ENCODE data around the gene RHCE. TPM values are rescaled to one million over a fixed set of nuclear protein-coding genes. Genes with fewer than 3 reads are reported as not detected.

The RHCE gene
- total and polyA plus RNA-seq, 9 of the 15 experiments (the other 6 are each of a cell fraction or from before 2014, with no cell fraction given), result 5.4 to 31.5 (median 12.6) TPM

GRCh38 chr1:25338188-25338981 is 82.2 kb downstream of the RHCE start, which contains the start of gene TMEM50A (continued):
- TF ChIP-seq STAT6 (CRISPR knock-in tag; IDR thresholded peaks at IDR 0.05) (no peak), GATA2 (CRISPR knock-in tag; IDR thresholded peaks at IDR 0.05) (no peak), TBP (optimal IDR thresholded peaks at IDR 0.05; ENCODE audit: low read depth, low read length) (peak; percentile 33), ILF3 (IDR thresholded peaks at IDR 0.05; ENCODE audit: borderline replicate concordance) (no peak), ZBTB26 (CRISPR knock-in tag; IDR thresholded peaks at IDR 0.05) (no peak), DMBX1 (CRISPR knock-in tag; IDR thresholded peaks at IDR 0.05; ENCODE audit: borderline replicate concordance) (no peak), MCM7 (IDR thresholded peaks at IDR 0.05) (no peak), ELF4 (CRISPR knock-in tag; IDR thresholded peaks at IDR 0.05) (0 out of 2 replicates have a peak, but pooled peaks have one; percentile 12), MIER1 (IDR thresholded peaks at IDR 0.05; ENCODE audit: low read depth) (no peak), SMAD4 (CRISPR knock-in tag; conservative IDR thresholded peaks at IDR 0.05) (peak; percentile 96), SRSF9 (IDR thresholded peaks at IDR 0.05; ENCODE audit: borderline replicate concordance, low read depth, low read length) (no peak), ATF7 (IDR thresholded peaks at IDR 0.05) (peak; percentile 77), GABPB1 (CRISPR knock-in tag; IDR thresholded peaks at IDR 0.05) (peak; percentile 81; the same call in 1 of the 2 replicates), GATAD2B (IDR thresholded peaks at IDR 0.05; ENCODE audit: borderline replicate concordance) (0 out of 2 replicates have a peak, but pooled peaks have one; percentile 12), HMG20A (CRISPR knock-in tag; conservative IDR thresholded peaks at IDR 0.05) (no peak), NRF1 (conservative IDR thresholded peaks at IDR 0.05 in 1 of 2, IDR thresholded peaks at IDR 0.05 in 1 of 2) (peak; percentile 99), USF2 (CRISPR knock-in tag; IDR thresholded peaks at IDR 0.05) (no peak), ZFPM2 (CRISPR knock-in tag; IDR thresholded peaks at IDR 0.05) (no peak; the same call in 1 of the 2 replicates), ELF1 (tag; IDR thresholded peaks at IDR 0.05) (peak; percentile 69), HNRNPUL1 (IDR thresholded peaks at IDR 0.05; ENCODE audit: low read length) (no peak), ZNF316 (IDR thresholded peaks at IDR 0.05) (peak; percentile 31; the same call in 1 of the 2 replicates), ZNF57 (CRISPR knock-in tag; IDR thresholded peaks at IDR 0.05) (peak; percentile 83; the same call in 1 of the 2 replicates), FOXK2 (conservative IDR thresholded peaks at IDR 0.05 in 1 of 2, IDR thresholded peaks at IDR 0.05 in 1 of 2; ENCODE audit: low read depth in 2 of 2) (peak; percentile 90 to 97; a peak in 3 of 4 replicates)

Measured in K562 (cell line).